ENCODE results near the gene ACTMAP. TPM values are rescaled to one million over a fixed set of nuclear protein-coding genes. Genes with fewer than 3 reads are reported as not detected.

ACTMAP gene
- total RNA-seq, 1 donor from 2014 or later, result 14.2 TPM

Other genes starting within 250 kb of the ACTMAP start
- 125 and 136 TPM in 2 replicates for gene SHKBP1, start 173.6 kb downstream of the ACTMAP start, total RNA-seq
- gene LTBP4, start 149.1 kb downstream of the ACTMAP start, total RNA-seq, result 101 and 104 TPM in 2 replicates
- gene NUMBL, start 59.8 kb downstream of the ACTMAP start, total RNA-seq, result 18.0 and 27.0 TPM in 2 replicates
- 33.5 and 36.7 TPM in 2 replicates for gene COQ8B, start 33.6 kb downstream of the ACTMAP start, total RNA-seq
- gene ITPKC, start 33.4 kb downstream of the ACTMAP start, total RNA-seq, result 7.4 and 8.4 TPM in 2 replicates
- gene SNRPA, start 726 bp upstream of the ACTMAP start, total RNA-seq, result 257 and 267 TPM in 2 replicates
- 0.69 TPM in 1 of 2 replicates, not detected in the other for gene MIA, start 25.0 kb upstream of the ACTMAP start, total RNA-seq
- 50.1 and 50.4 TPM in 2 replicates for gene RAB4B, start 27.8 kb upstream of the ACTMAP start, total RNA-seq
- gene EGLN2, start 48.7 kb upstream of the ACTMAP start, total RNA-seq, result 98.5 and 104 TPM in 2 replicates
- not detected in 2 replicates for gene CYP2A6, start 100.0 kb upstream of the ACTMAP start, total RNA-seq
- not detected in 2 replicates for gene CYP2A7, start 131.8 kb upstream of the ACTMAP start, total RNA-seq
- not detected in 2 replicates for gene CYP2B6, start 240.8 kb upstream of the ACTMAP start, total RNA-seq